Measurements from ENCODE around the gene CCDC9. TPM values are rescaled to one million over a fixed set of nuclear protein-coding genes. Genes with fewer than 3 reads are reported as not detected.

CCDC9 gene
- total and polyA plus RNA-seq, 2 of the 13 experiments (the other 11 are each of a cell fraction or from before 2014, with no cell fraction given): 2.9 to 6.3 TPM

GRCh38 chr19:47231215-47232054 is 24.9 kb upstream of the CCDC9 start (continued):
- TF ChIP-seq ZNF619 (CRISPR knock-in tag; IDR thresholded peaks at IDR 0.05) (no peak), ZNF556 (CRISPR knock-in tag; IDR thresholded peaks at IDR 0.05; ENCODE audit: borderline replicate concordance) (no peak; the same call in 1 of the 2 replicates), NR2F1 (CRISPR knock-in tag; IDR thresholded peaks at IDR 0.05) (no peak), ZEB1 (IDR thresholded peaks at IDR 0.05; ENCODE audit: insufficient replicate concordance, low read depth) (no peak), AKAP8 (CRISPR knock-in tag; IDR thresholded peaks at IDR 0.05) (no peak), ZBTB2 (CRISPR knock-in tag; IDR thresholded peaks at IDR 0.05; ENCODE audit: low read depth) (peak; percentile 74; the same call in 1 of the 2 replicates), ZZZ3 (CRISPR knock-in tag; IDR thresholded peaks at IDR 0.05; ENCODE audit: borderline replicate concordance) (no peak), ZNF430 (CRISPR knock-in tag; IDR thresholded peaks at IDR 0.05) (no peak; the same call in 1 of the 2 replicates), ZNF331 (CRISPR knock-in tag; IDR thresholded peaks at IDR 0.05) (no peak; the same call in 1 of the 2 replicates), CERS6 (CRISPR knock-in tag; IDR thresholded peaks at IDR 0.05) (no peak), SPEN (CRISPR knock-in tag; IDR thresholded peaks at IDR 0.05; ENCODE audit: low read depth) (peak; percentile 52), ZNF230 (CRISPR knock-in tag; IDR thresholded peaks at IDR 0.05) (no peak), CREM (IDR thresholded peaks at IDR 0.05) (no peak), CREM (CRISPR knock-in tag; IDR thresholded peaks at IDR 0.05) (no peak), ZNF674 (CRISPR knock-in tag; IDR thresholded peaks at IDR 0.05; ENCODE audit: low read depth) (no peak), NFE2 (CRISPR knock-in tag; IDR thresholded peaks at IDR 0.05) (no peak), YEATS4 (CRISPR knock-in tag; IDR thresholded peaks at IDR 0.05; ENCODE audit: borderline replicate concordance) (peak; percentile 94), DZIP1 (CRISPR knock-in tag; IDR thresholded peaks at IDR 0.05) (no peak), ZNF512 (CRISPR knock-in tag; IDR thresholded peaks at IDR 0.05) (no peak), ATF4 (CRISPR knock-in tag; IDR thresholded peaks at IDR 0.05) (peak in 1 of 2 experiments; percentile 56; a peak in 2 of 4 replicates), AHR (CRISPR knock-in tag; IDR thresholded peaks at IDR 0.05) (no peak), U2AF1 (optimal IDR thresholded peaks at IDR 0.05; ENCODE audit: low read depth, low read length) (no peak)
